ENCODE data around the gene OPCML.

OPCML gene

DNA sequence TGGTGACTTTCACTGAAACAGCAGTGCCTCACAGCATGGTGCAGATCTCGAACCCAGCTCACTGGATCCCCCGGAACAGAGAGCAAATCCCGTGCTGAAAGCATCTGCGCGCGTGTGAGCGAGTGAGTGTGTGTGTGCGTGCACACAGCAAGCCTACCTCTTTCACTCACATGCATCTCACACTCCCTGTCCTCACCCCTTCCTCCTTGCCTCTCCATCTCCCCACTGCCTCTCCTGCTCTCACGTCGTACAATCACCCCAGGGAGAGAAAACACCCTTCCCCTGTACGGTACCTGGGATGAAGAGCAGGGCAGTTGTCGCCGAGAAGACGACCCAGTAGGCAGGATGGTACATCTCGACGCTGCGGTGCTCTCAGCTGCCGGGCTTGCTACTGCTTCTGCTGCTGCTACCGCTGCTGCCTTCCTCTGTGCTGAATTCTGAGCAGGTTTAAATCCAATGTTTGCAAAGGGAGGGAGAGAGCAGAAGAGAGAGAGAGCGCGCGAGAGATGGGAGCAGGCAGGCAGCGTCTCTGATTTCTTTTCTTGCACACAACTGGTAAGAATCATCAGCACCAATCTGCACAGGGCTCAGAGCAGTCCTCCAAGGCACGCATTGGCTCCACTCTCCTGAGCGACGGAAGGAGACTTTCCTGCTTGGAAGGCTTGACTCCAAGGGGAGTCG is at the start of gene OPCML:
Gene OPCML, minus strand, starts transcription at position 531 of the 681 bp plus-strand sequence.
- no peak for DNase-seq

DNA sequence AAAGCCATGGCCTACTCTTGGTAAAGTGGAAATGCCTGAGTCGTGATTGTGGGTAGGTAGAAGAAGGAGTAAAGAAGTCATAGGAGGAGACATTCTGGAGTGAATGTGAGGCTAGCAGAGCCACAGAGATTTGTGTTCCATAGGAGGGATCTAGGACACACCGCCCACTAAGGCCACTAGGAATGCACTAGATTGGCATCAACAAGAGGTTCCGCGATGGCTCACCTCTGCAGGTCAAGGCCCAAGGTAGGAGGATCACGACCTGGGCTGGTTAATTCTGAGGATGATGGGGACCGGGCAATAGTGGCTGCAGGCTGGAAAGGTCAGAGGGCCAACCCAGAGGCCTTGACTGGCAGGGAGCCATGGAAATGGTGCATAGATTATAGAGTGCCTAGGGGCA is 48.8 kb upstream of the OPCML start:
- no peak for DNase-seq

DNA sequence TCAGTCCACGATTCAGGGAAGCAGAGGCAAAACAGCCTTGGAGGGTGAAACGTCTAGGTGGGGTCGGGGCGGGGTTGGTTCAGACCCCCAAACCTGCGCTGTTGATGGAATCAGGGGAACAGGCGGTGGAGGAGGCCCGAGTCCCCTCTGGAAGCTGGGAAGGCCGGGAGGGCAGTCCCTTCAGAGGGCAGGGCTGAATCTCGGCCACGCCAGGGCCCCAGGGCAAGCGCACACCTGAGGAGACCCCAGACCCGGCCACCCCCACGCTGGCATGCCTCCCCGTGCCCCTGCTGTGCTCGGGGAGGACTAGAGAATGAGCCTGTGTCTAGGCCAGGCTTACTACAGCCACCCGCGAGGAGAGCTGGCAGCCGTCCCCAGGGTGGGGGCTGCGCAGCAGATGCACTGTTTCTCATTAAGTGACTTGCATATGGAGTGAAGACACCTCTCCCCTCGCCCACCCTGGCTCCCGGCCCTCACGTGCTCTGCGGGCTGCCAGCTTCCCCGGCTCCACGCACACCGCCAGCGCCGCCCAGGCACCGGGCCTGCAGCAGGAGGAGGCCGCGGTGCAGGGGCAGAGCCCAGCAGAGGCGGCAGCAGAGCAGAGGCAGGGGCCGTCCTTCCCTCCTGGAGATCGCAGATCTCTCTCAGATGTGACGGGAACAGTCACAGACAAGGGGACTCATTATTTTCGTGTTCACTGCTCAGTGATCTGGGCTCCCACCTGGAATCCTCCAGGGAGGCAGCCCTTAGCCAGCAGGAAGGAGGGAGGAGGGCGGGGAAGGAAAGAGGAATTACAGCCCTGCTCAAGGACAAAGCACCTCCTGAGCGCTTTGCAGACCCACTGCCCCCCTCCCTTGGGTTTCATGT is 47.1 kb upstream of the OPCML start:
- no peak for DNase-seq

DNA sequence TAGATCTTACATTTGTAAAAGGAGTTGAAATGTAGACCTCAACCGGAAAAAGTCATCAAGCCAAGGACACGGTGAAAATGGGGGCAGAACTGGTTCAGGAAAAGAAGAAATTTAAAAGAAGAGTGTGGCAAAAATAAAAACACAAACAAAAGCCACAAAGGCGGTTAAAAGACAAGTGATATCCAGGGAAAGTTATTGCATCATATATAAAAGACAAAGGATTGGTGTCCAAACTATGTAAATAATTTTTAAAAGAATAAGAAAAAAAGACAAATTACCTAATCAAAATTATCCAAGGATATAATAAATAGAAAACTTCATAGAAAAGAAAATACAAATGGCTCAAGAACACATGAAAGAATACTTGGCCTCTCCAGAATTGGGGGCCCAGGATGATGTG is 45.1 kb upstream of the OPCML start:
- DNase-seq: no peak

DNA sequence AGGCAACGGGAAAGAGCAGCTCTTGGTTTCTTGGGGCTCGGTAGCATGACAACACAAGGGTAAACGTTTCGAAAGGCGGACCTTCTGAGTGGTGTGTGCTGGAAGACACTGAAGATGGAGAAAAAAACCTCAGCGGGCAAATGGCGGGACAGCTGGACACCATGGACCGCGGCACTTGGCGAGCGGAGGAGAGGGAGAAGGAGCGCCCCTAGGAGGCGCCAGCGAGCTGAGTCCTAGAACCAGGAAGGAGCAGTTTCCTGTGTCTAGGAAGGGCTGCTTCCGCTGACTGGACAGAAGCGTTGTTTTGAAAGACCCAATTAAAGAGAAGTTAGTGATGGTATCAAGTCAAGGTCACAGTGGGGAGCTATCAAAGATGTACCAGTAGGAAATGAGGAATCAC is 44.0 kb upstream of the OPCML start:
- DNase-seq: no peak

DNA sequence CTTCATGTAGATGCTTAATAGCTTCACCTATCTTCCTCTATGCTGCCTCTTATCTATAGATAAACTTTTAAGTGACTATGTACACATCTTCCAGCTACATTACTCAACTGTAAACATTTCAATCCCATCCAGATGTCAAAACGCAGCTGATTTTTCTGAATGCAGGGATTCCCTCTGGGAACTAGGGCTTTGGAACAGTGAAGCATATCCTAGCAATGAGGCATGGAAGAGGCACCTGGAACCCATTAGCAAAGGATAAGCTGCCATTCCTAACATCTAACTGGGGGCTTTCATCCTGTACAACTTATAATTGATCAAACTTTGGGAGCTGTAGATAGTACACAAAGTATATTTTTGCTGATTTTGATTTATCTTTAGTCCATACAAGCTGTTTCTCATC is 40.8 kb upstream of the OPCML start:
- DNase-seq: no peak

DNA sequence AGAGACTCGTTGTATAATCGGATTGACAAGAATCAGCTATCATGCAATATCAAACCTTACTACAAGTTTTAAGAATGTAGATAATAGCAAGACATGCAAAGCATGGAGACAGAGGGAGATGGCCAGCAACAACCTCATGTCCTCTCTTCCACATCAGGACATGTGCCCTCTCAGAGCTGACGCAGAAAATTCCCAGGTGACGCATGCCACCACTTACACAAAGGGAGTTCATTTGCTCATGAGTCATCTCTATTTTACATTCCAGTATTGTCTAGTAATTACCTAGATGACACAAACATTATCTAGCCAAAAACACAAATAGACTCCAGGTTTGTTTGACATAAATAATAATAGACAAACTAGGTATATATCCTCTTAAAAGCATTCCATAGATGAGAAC is 38.1 kb upstream of the OPCML start:
- no peak for DNase-seq

DNA sequence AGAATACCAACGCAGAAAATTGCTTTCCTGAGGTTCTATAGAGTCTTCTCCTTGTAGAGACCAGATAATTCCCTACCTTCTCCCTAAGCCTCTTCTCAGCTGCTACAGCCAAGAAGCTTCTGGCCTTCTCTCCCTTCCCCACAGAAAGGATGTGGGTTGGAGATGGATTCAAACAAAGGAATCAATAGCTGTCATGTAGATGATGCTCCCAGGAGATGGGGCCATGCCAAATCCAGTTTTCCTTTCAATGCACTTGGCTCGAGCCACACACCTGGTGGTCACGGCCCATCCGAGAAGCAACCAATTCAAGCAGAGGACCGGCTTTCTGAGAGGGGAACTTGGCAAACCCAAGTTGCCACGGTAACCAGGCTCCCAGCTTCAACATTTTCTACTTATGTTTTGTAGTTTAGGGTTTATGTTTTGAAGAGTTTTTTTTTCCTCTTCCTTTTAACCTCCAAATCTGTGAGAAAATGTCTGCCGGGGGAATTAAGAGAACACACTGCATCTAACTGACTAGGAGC is 31.3 kb upstream of the OPCML start:
- DNase-seq: no peak

DNA sequence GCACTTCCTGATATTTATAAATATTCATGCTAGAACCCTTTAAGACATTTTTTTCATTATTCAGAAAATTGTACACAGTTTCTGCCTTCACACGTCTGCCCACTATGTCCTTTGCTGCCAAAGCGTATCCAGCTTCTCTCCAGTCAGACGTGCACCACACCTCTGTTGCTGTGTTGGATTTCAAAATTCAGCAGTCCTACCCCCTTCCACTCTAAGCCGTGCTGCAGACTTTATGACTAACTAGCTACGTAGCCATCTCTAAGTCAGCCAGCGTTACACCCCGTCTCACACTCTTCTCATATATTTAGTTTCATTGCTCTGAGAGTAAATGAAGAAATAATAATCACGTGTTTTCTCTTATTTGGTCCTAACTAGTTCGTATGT is 28.2 kb upstream of the OPCML start:
- no peak for DNase-seq

DNA sequence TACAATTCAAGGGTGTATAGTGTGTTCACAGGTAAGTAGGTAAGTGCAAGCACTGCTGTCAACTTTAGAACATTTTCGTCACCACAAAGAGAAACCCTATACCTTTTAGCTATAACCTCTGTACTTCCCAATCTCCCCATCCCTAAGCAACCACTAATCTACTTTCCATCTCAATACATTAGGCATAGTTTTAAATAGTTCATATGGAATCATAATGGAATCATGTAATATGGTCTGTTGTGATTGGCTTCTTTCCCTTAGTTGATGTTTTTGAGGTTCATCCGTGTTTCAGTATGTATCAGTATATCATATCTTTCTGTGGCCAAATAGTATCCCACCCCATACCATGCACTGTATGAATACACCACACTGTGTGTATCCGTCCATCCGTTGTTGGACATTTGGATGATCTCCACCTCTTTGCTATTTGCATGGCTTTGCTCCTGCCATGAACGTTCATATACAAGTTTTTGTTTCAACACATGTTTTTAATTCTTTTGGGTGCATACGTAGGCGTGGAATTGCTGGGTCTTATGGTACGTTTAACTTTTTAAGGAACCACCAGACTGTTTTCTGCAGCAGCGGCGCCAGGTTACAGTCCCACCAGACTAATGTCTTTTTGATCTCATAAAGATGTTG is 27.7 kb upstream of the OPCML start:
- no peak for DNase-seq

DNA sequence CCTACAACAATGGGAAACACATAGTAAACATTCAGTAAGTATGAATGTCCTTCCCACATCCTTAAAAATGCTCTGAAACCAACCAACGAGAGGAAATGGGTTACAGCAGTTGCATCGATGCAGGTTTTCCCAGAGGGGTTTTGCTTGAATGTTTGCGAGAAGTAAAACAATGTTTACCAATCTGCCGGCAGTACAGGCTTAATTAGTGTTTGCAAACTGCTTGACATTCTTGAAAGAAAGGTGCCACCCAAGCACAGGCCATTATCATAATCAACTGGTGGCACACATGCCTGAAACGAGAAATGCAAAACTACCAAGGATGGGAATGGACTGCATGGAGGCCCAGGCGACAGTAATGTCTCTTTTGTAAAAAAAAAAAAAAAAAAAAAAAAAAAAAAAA is 27.1 kb upstream of the OPCML start:
- DNase-seq: no peak

DNA sequence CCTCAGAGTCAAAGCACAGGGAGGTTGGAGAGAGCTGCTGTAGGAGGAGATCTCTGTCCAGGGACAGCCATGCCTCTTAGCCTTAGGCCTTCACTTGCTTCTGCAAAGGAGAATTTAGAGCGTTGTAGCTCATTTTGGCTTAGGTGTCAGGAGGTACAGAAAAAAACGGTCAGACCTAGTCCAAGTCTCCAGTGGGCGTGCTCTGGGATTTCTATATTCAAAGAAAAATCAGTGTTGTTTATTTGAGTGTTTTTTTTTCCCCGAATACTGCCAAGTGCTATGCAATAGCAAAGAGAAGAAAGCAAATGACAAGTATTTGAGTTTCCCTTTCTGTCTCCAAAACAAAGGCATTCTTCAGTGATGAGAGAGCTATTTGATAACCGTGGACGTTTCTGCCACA is 22.7 kb upstream of the OPCML start:
- no peak for DNase-seq

DNA sequence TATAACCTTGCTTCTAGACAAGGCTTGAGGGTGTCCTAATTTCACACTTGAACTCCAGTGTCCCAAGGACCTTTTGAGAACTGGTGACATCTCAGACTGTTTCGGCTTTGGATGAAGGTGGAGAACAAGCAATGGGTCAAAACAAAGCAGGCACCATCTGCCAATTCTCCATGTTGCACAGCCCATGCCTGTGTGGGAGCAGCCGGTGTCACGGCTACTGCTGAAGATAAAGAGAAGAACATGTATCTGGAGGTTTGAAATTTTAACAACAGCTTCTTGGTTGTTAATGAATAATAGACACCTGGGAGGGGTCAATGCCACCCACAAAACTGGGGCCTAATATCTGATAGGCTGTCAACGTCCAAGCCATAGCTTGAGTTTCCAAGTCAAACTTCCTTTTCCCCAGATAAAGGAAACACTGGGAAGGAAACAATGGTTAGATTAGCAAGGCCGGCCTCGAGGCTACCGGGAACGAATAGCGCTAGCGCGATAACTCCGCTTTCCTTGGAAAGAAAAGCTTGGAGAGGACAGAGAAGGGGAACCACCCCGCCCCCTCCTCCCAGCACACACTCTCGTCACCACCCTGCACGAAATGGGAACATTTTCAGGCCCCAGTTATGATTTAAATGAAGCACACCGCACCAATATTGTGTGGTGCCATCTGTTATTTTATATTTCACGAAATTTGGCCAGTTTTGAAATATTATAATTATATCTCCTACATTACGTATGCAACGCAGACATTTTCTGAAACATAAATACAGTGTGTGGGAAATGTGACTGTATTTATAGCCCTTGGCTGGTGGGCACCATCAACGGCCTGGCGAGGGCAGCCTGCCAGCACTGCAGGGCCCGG is 21.8 kb upstream of the OPCML start:
- DNase-seq: no peak

DNA sequence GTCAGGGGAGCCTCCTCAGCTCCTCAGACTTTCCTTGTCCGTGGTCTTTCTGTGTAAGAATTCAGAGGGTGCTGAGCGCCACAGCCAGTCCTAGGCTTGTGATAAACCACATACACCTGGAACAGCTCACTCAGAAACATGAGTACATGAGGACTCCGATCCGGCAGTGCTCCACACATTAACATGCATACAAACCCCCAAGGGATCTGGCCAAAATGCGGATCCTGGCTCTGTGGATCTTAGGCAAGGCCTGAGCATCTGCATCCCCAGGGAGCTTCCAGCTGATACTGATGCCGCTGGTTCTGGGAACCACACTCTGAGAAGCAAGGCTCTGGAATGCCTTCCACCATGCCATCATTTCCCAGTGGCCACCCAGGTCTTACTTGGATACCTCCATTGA is 20.6 kb upstream of the OPCML start:
- no peak for DNase-seq

DNA sequence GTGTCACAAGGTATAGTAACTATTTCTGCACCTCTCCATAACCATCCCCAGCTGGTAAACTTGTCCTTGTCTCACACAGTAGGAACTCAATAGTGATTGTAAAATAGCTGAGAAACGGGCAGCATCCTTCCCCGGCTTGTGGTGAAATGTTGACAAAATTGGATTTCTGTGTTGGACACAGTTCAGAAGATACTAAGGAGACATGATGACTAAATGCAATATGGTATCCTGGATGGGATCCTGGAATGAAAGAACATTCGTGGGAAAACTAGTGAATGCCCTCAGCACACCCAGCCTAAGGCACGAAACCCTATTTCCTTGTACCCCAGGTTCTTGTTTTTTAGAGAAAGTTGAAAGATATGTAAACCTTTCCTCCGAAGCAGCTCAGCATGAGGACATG is 18.8 kb upstream of the OPCML start:
- no peak for DNase-seq

DNA sequence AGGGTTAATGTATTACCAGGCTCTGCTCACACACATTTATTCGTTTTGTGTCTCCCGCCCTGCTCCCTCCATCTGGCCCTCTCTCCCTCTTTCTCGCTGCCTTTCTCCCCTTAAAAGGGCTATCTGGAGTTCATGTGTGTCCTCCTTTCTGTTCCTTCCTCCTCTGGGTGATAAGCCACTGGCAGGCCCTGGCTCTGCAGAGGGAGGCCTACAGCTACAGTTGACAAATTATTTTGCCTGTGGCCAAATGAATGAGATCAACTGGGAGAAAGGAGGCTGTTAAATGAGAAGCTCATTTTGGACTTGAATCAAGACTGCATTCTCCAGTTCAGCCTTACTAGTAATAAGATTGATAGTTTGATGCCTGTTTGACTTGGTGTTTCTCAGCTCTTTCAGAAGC is 17.5 kb upstream of the OPCML start:
- DNase-seq: no peak

DNA sequence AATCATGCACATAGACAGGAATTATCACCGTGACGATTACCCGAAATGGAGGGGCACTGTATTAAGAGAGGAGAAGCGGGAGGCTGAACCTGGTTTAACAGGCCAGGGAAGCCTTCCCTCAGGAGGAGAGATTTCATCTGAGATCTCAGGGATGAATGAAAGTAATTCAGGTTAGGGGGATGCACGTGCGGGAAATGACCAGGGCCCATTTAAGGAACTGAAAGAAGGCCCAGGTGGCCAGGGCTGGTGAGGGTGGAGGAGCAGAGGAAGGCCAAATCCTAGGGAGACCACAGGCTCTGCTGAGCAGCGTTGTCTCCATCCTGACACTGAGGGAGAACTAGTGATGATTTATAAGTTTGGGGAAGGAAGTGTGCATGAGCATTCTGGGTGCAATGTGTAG is 16.3 kb upstream of the OPCML start:
- DNase-seq: no peak

DNA sequence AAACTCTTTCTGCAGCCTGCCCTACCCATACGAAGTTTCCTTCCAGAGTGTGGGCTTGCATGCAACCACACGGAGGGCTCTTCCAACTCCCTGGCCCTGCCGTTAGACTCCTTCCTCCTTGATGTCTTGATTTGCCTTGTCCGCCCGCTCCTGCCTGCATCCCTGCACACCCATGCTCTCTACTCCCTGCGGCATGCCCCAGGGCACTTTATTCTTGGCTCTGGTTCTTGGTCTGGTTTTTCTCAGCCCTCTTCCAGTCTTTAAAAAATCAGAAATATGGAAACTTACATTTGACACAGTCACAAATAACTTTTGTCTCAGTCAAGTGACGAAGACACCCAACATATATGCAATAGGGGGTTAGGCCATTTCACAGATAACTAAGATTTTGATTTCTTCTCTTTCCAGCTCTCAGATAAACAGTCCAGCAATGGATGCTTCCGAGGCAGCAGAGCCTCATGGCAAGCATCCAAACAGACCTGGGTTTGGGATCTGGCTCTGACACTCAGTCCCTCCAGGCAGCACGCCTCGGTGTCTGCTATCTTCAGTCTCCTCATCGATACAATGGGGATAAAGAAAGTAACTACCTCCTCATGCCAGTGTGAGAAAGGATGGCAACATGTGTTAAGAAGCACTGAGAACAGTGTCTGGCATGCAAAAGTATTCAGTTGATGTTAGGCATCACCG is 15.7 kb upstream of the OPCML start:
- DNase-seq: no peak

DNA sequence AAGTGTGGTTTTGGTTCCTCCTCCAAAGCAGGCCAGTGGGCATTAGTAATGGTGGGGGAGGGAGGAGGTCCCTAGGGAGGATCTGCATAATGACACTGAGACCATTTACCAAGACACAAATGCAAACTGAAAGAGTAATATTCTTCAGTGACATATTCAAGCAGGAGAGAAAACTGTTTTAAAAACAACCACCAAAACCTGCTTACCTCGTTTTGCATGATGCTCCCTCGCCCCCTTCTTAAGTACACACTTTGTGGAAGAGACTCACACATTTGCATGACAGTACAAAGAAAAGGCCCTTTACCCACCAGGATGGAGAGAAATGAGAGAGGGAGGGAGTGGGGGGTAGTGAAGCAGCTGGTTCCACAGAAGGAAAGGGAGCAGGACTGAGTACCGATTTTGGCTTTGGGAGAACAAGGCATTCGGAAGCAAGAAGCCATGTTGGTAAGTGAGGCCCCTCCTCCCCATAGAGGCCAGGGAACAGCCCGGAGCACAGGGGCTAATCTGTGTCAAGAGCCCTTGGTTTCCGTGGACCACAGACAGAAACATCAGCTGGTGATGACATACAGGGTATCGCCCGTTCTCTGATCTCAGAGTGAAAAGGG is 13.0 kb upstream of the OPCML start:
- no peak for DNase-seq

DNA sequence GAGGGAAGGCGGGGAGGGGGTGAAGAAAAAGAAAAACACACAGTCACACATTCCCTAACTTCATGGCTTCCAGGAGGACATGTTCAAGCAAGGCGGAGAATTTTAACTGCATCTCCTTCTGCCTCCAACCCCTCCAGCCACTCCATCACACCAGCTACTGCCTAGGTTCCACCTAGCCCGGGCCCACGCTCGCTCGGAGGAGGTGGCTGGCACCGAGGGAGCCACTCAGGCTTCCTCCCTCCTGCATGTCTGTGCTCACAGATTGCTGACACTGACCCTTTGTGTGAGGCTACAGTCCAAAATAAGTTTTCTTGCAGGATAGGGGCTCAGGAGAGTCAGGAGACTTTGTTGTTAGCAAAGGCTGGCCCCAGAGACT is 9.4 kb upstream of the OPCML start:
- no peak for DNase-seq

DNA sequence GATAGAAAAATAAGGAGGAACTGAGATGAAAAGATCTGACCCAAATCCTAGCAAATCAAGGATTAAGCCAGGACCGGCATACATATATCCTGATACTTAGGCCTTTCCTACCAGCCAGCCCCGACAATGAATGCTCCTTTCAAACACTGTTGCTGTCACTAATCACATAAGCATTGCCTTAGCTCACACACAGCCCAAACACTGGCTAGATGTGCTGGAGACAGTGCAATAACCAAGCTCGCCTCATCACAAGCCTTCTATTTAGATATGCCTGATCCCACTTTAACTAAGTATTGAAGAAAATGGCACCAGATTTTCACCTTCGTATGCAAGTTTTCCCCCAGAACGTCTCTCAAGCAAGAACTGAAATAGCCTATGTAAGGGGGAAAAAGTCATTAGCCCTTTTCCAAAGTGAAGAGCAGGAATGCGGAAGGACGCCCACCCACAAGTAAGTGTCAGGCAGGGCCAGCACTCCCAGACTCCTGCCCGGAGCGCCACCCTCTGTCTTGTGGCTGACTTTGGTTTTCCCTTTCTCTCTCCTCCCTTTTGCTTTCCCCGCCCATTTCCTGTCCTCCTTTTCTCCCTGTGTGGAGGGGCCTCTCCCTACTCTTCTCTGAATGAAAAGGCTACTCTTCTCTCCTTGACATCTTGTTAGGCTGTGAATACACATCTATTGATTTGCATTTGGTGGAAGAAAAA is 8.9 kb upstream of the OPCML start:
- no peak for DNase-seq
